Posterior vena cava (tissue), 2 donors: Measurements from ENCODE around the gene NCOA3. TPM values are rescaled to one million over a fixed set of nuclear protein-coding genes. Genes with fewer than 3 reads are reported as not detected.
"Not testable (repeated sequence)": the region's sequence is repeated elsewhere in the genome, so short reads cannot be mapped to it uniquely, and the experiment has no call there.

Experiments
- DNase-seq: peaks from one replicate; pipeline ENCODE4 v3.0.0-alpha.2; 2020; ENCODE audit warnings: low spot score
- intact Hi-C, 2 donors: fragments of 100-400 bp; cut with DNase I; formaldehyde crosslinking; loops; one replicate each; pipeline versions ENCODE4 v1.14.1 to v1.14.2; 2022 to 2023
- total RNA-seq, 2 donors: library from RNA; stranded (reverse); fragmentation: NEBNext Ultra II Directional; extraction: Animal tissue kit (Norgen Biotek cat#: 25700); gene quantifications; one replicate each; pipeline ENCODE4 v1.2.1, GENCODE V29; 2021
- donor health status: DM: yes; HTN: yes; CAD: no.
- donor health status: DM: yes; HTN: yes; CAD: no.

The NCOA3 gene
- total RNA-seq, 2 donors from 2014 or later: 39.0 to 46.6 TPM

GRCh38 chr20:47552996-47553395, 51.3 kb downstream of the NCOA3 start:
- intact Hi-C loops: loop anchor here in 1 of 2 donors (5.0 kb wide), 1 partner anchor 651 kb away; no protein-coding TSS in a partner anchor
- DNase-seq: no peak

GRCh38 chr20:47553594-47554235, 52.0 kb downstream of the NCOA3 start:
- not testable (repeated sequence) for DNase-seq
- intact Hi-C loops: loop anchor here in 1 of 2 donors (5.0 kb wide), 1 partner anchor 651 kb away; no protein-coding TSS in a partner anchor

- intact Hi-C loops: loop anchor here in 1 of 2 donors (5.0 kb wide), 1 partner anchor 652 kb away; no protein-coding TSS in a partner anchor
- not testable (repeated sequence) for DNase-seq
These were observed 52.6 kb downstream of the NCOA3 start for GRCh38 chr20:47554283-47554682.

- DNase-seq: no peak
- intact Hi-C loops: no loop called here
These were observed 55.5 kb downstream of the NCOA3 start for GRCh38 chr20:47557218-47557617.

- no peak for DNase-seq
- intact Hi-C loops: no loop called here
These were observed 56.1 kb downstream of the NCOA3 start for GRCh38 chr20:47557791-47558190.

- intact Hi-C loops: no loop called here
- DNase-seq: no peak
These were observed 56.8 kb downstream of the NCOA3 start for GRCh38 chr20:47558295-47559066.

GRCh38 chr20:47559141-47559540, 57.5 kb downstream of the NCOA3 start:
- intact Hi-C loops: no loop called here

GRCh38 chr20:47561180-47561579, 59.5 kb downstream of the NCOA3 start:
- intact Hi-C loops: no loop called here
- DNase-seq: no peak

More at GRCh38 chr20:47559141-47559540, 57.5 kb downstream of the NCOA3 start:
- no peak for DNase-seq

- DNase-seq: no peak
- intact Hi-C loops: no loop called here
These were observed 60.2 kb downstream of the NCOA3 start for GRCh38 chr20:47561603-47562583.

GRCh38 chr20:47566269-47566668, 64.6 kb downstream of the NCOA3 start:
- intact Hi-C loops: no loop called here
- DNase-seq: no peak

- intact Hi-C loops: no loop called here
- DNase-seq: no peak
These were observed 66.3 kb downstream of the NCOA3 start for GRCh38 chr20:47568019-47568418.

GRCh38 chr20:47568837-47569410, 67.2 kb downstream of the NCOA3 start:
- intact Hi-C loops: no loop called here
- no peak for DNase-seq

GRCh38 chr20:47571426-47571825, 69.7 kb downstream of the NCOA3 start:
- intact Hi-C loops: no loop called here
- DNase-seq: no peak

GRCh38 chr20:47572105-47572729, 70.5 kb downstream of the NCOA3 start:
- no peak for DNase-seq
- intact Hi-C loops: no loop called here

- no peak for DNase-seq
- intact Hi-C loops: no loop called here
These were observed 71.9 kb downstream of the NCOA3 start for GRCh38 chr20:47573559-47573958.

GRCh38 chr20:47574616-47575364, 73.1 kb downstream of the NCOA3 start:
- intact Hi-C loops: no loop called here
- DNase-seq: no peak

GRCh38 chr20:47576516-47577033, 74.9 kb downstream of the NCOA3 start:
- intact Hi-C loops: no loop called here
- DNase-seq: no peak

- intact Hi-C loops: no loop called here
- no peak for DNase-seq
These were observed 75.6 kb downstream of the NCOA3 start for GRCh38 chr20:47577314-47577713.
